ENCODE data around the gene GNAO1. TPM values are rescaled to one million over a fixed set of nuclear protein-coding genes. Genes with fewer than 3 reads are reported as not detected.

The GNAO1 gene
- total and polyA plus RNA-seq, 2 of the 13 experiments (the other 11 are each of a cell fraction or from before 2014, with no cell fraction given): not detected

DNA sequence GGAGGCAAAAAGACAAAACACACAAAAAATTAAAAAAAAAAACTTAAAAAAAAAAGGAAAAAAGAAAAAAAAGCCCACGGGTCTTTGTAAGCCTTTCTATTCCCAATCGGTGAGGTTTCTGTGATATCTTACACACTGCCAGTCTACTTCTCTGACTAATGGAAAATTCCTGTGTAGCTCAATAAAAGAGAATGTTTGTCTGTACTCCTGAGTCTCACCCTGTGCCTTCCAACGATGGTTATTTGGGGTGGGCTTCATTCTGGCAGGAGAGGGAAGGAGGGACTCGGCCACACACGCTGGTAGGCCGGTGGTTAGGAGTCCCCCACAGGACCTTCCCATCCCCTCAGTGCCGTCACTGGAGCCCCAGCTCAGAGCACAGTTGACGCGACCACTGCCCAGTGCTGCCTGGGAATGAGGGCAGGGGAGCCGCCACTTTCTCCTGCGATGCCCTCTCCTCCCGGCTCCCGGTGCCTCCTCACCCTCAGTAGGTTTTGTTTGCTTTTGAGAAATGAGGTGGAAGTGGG lies 166.0 kb downstream of the GNAO1 start (continued):
- TF ChIP-seq ZNF619 (CRISPR knock-in tag; IDR thresholded peaks at IDR 0.05): peak; percentile 87; the same call in 1 of the 2 replicates
- TF ChIP-seq, protein P1, sequence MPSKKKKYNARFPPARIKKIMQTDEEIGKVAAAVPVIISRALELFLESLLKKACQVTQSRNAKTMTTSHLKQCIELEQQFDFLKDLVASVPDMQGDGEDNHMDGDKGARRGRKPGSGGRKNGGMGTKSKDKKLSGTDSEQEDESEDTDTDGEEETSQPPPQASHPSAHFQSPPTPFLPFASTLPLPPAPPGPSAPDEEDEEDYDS (CRISPR knock-in tag; IDR thresholded peaks at IDR 0.05): no peak
- TF ChIP-seq TRIM24 (CRISPR knock-in tag; IDR thresholded peaks at IDR 0.05): no peak
- TF ChIP-seq PHB2 (IDR thresholded peaks at IDR 0.05; ENCODE audit: partially characterized antibody): no peak
- TF ChIP-seq SMAD3 (CRISPR knock-in tag; IDR thresholded peaks at IDR 0.05): no peak
- no peak for TF ChIP-seq SYNCRIP (IDR thresholded peaks at IDR 0.05; ENCODE audit: insufficient read depth, low read depth, low read length)
- no peak for TF ChIP-seq NR2F1 (CRISPR knock-in tag; IDR thresholded peaks at IDR 0.05)
- 0 out of 2 replicates have a peak, but pooled peaks have one; percentile 31 for TF ChIP-seq ZNF230 (CRISPR knock-in tag; IDR thresholded peaks at IDR 0.05)
- no peak for TF ChIP-seq TOPORS (CRISPR knock-in tag; IDR thresholded peaks at IDR 0.05)
- 0 out of 2 replicates have a peak, but pooled peaks have one; percentile 47 for TF ChIP-seq ZNF850 (CRISPR knock-in tag; conservative IDR thresholded peaks at IDR 0.05)
- TF ChIP-seq ZBTB25 (CRISPR knock-in tag; IDR thresholded peaks at IDR 0.05): no peak
- TF ChIP-seq ATF6 (CRISPR knock-in tag; conservative IDR thresholded peaks at IDR 0.05): no peak
- no peak for TF ChIP-seq FOSL1 (CRISPR knock-in tag; IDR thresholded peaks at IDR 0.05; ENCODE audit: borderline replicate concordance)
- TF ChIP-seq TP53 (CRISPR knock-in tag; conservative IDR thresholded peaks at IDR 0.05): no peak
- TF ChIP-seq, protein P2, sequence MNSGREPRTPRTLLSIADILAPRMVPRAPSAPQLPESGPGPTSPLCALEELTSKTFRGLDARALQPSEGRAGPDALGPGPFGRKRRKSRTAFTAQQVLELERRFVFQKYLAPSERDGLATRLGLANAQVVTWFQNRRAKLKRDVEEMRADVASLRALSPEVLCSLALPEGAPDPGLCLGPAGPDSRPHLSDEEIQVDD (CRISPR knock-in tag; IDR thresholded peaks at IDR 0.05; ENCODE audit: borderline replicate concordance): no peak
- no peak for TF ChIP-seq ARID3A (IDR thresholded peaks at IDR 0.05; ENCODE audit: low read depth, low read length)
- no peak for TF ChIP-seq SMAD9 (CRISPR knock-in tag; IDR thresholded peaks at IDR 0.05)
- no peak for TF ChIP-seq SOX5 (CRISPR knock-in tag; IDR thresholded peaks at IDR 0.05; ENCODE audit: borderline replicate concordance)
- TF ChIP-seq HCFC1 (IDR thresholded peaks at IDR 0.05; ENCODE audit: low read depth, low read length): no peak; the same call in 1 of the 2 replicates
- TF ChIP-seq TCF7L2 (IDR thresholded peaks at IDR 0.05; ENCODE audit: low read depth, low read length): no peak
- TF ChIP-seq ZNF333 (CRISPR knock-in tag; IDR thresholded peaks at IDR 0.05; ENCODE audit: borderline replicate concordance): no peak
- TF ChIP-seq, protein P3, sequence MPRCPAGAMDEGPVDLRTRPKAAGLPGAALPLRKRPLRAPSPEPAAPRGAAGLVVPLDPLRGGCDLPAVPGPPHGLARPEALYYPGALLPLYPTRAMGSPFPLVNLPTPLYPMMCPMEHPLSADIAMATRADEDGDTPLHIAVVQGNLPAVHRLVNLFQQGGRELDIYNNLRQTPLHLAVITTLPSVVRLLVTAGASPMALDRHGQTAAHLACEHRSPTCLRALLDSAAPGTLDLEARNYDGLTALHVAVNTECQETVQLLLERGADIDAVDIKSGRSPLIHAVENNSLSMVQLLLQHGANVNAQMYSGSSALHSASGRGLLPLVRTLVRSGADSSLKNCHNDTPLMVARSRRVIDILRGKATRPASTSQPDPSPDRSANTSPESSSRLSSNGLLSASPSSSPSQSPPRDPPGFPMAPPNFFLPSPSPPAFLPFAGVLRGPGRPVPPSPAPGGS (CRISPR knock-in tag; IDR thresholded peaks at IDR 0.05): no peak
- no peak for TF ChIP-seq ZSCAN12 (CRISPR knock-in tag; IDR thresholded peaks at IDR 0.05)
- no peak for TF ChIP-seq RFX1 (IDR thresholded peaks at IDR 0.05)
- TF ChIP-seq CHCHD3 (CRISPR knock-in tag; IDR thresholded peaks at IDR 0.05): 0 out of 2 replicates have a peak, but pooled peaks have one; percentile 28

Measured in HepG2 (cell line).